Measurements from ENCODE around the gene CTRB2.

CTRB2 gene

GRCh38 chr16:75206749-75207451, at the start of gene CTRB2:
Gene CTRB2 (minus strand): TSS chr16:75207161. CDS start chr16:75207141, 20 bp downstream.
- no peak for DNase-seq (ENCODE audit: low spot score)

- DNase-seq (ENCODE audit: low spot score): no peak
These were observed 49.2 kb upstream of the CTRB2 start for GRCh38 chr16:75256059-75256571.

DNA sequence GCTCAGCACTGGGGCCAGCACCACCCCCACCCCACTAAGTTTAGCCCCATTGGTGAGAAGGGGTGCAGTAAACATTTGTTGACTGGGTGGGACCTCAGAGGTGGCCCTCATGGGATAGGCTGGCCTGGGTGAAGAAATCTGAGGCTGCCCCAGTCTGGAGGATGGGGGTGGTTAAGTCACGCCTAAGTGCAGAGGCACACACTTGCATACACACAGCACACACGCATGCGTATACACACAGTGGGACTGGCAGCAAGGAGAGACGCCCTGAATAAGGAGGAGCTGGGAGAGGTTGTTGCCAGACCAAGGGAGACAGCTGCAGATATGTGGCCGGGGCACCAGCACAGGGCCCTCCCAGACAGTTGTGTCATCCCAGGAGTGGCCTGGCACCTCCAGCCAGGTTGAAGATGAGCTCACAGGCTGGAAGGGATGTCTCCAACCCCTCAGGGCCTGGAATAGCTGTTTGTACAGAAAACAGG, 47.4 kb upstream of the CTRB2 start:
- DNase-seq (ENCODE audit: low spot score): no peak

DNA sequence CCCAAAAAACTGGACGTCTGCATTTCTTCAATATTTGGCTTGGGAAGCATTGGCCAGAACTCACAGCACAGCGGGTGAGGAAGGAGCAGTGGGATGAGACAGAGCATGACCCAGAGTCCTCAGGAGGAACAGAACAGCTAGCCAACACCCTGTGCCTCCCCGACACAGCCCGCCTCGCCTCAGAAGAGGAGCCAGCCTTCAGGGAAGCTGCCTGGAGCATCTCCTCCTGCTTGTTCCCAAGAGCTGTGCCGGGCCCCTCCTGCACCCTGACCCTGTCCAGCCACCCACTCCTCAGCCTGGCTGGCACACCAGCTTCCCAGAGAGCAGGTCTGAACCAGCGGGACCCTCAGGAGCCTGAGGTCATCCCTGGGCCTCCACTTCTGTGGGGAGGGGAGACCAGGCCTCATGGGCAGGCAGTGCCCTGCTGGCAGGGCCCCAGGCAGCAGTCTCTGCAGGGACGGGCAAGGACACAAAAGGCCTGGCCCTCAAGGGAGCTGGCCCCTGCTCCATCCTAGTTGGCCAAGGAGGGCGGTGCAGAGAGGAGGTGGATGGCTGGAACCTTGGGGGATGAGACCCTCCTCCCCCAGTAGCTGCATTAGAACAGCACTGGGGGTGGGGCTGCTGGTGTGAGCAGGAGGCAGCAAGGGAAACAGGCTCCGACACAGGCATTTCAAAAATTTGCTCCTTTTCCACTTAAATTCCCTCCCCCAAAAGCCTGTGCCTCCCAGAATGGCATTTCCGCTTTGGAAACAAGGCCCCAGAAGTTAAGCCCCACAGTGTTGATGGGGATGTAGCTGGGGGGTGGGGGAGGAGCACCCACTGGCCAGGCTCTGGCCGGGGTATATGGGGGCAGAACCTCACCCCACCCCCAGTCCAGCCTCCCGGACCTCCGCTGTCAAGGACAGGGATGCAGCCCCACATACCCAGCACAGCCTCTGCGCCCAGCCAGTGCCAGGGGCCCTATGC, 46.3 kb upstream of the CTRB2 start:
- no peak for DNase-seq (ENCODE audit: low spot score)

DNA sequence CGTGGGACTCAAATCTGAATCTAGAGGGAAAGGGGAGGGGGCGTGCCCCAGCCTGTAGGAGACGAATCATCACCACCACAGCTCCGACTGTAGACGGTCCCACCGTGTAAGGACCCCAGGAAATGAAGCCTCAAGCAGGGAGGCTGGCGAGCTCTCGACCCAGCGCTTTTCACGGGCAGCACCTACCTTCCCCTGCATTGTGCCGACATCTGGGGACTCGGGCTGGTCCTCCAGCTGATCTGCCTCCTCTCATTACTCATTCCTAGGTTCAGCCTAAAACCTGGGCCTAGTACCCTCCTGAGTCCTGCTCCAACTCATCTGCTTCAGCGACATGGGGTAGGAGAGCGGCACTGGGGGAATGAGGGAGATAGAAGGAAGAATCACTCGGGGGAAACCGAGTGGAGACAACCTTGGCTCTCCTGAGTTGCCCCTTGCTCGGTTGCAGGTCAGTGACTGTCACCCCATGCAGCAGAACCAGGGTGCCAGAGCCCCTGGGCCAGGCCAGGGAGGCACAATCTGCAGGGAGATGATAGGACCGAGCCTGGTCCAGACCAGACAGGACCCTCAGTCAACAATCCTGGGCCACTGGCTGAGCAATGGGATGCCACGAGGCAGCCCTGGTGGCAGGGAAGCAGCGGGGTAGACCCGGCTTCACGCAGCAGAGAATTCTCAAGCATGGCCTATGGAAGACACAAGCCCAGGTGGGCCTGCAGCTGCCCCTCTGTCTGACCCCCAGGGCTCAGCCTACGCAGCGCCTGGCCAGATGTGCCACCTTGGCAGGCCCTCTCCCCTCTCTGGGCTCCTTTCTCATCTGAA, 45.3 kb upstream of the CTRB2 start:
- DNase-seq (ENCODE audit: low spot score): no peak

DNA sequence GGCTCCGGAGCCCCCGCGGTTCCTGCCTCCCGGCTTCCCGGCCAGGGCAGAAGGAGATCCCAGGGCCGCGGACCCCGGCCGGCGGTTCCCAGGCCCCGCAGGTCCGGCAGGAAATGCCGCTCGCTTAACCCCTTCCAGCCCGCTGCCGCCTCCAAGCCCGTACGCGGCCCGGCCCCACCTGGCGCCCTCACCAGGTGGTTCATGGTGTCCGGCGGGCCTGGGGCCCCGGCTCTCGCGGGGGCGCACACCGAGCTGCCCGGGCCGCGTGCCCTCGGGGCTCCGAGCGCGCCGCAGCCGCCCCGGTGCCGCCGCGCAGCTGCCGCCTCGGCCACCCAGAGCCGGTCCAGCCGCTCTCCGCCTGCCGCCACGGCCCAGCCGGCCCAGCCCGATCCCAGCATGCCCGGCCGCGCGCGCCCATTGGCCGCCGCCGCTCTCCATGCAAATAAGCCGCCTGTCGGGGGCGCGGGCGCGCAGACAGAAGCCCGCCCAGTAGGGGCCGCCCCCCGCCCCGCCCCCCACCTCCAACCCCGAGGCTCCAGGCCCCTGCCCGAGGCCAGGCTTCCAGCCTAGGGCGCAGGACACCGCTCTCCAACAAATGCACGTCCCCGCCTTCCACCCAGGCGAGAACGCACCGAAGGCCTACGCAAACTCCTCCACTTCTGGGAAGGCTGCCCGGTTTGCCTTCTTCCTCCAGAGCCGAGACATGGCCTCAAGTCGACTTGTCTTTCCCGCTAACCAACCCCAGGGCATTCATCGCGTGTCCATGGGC, 44.5 kb upstream of the CTRB2 start, which contains the start of gene BCAR1:
Gene BCAR1, minus strand, starts transcription at position 345 of the 769 bp plus-strand sequence. Its CDS starts 142 bp downstream, at position 203.
- peak; percentile 84 for DNase-seq (ENCODE audit: low spot score)

- DNase-seq (ENCODE audit: low spot score): peak; percentile 43
These were observed 43.9 kb upstream of the CTRB2 start for GRCh38 chr16:75250809-75251279.

- DNase-seq (ENCODE audit: low spot score): no peak
These were observed 43.3 kb upstream of the CTRB2 start for GRCh38 chr16:75250089-75250808.

DNA sequence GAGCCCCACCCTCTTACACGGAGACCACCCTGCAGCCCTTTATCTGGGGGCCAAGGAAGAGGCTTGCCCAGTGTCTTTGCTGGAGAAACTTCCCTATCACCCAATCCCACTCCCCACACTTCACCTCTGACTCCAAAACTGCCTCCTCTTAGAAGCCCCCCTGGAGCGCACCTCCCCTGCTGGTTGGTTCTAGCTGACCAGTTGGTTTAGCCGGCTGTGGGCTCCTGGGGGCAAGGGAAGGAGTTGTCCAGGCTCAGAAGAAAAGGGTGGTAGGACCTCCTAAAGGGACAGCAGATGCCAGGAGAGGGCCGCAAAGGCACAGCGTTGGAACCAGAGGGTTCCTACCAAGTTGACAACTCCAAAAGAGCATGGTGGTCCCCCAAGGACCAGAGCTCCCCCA, 42.5 kb upstream of the CTRB2 start:
- DNase-seq (ENCODE audit: low spot score): no peak

- no peak for DNase-seq (ENCODE audit: low spot score)
These were observed 41.8 kb upstream of the CTRB2 start for GRCh38 chr16:75248536-75249380.

DNA sequence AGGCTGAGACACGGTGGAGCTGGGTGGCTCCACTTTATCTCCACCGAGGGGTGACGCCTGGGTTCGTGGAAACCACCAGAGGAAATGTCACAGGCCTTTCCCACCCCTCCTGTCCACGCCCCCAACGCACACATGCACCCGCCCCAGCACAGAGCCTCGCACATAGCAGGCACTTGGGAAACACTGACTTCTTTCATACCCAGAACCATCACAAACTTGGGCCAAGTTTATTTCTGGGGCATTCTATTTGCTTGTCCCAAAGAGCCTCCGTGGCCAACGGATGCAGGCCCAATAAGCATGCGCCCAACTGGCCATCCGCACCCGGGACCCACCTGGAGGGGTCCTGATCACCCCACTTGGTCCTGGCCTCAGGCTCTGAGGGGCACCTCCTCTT, 41.2 kb upstream of the CTRB2 start:
- DNase-seq (ENCODE audit: low spot score): no peak

DNA sequence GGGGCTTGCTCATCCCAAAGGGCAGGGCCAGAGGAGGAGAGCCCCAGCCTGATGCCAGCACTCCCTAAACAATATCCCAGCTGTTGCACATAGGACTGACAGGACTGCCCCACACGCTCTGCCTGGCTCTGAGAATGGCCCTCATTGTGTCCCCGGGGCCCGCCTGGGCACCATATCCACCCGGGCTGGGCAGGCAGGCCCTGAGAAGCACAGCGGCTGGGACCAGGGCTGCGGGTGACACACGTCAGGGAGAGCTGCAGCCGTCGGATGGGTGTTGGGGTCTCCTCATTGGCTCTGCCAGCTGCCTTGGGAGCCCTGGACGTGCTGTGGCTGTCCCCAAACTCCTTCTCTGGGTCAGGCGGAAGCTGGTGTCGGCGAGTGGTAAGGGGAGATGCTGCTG, 40.3 kb upstream of the CTRB2 start:
- DNase-seq (ENCODE audit: low spot score): no peak

GRCh38 chr16:75246504-75247205, 39.7 kb upstream of the CTRB2 start:
- DNase-seq (ENCODE audit: low spot score): no peak

GRCh38 chr16:75244844-75245758, 38.1 kb upstream of the CTRB2 start:
- no peak for DNase-seq (ENCODE audit: low spot score)

DNA sequence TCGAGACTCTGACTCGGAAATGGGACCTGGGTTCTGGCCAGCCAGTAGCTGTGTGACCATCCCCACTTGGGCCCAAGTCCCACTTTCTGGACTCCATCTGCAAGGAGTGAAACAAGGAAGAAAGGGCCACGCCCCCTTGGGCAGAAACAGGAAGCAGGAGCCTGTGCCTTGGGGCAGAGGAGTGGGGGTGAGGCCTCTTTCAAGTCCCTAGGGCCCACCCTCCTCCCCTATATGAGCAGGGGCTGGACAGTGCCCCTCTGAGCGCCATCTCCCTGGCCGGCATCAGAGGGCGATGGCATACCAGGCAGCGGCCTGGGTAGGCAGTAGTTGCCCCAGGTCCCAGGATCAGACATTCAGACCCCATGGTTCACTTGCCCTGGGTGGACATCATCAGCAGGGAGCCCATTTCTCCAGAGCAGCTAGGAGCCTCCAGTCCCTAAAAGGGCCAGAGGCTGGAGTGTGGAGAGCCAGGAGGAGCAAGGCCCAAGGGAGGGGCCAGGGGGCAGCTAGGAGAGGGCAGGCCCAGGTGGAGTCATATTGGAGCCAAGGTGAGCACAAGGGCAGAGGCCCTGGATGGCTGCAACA, 37.4 kb upstream of the CTRB2 start:
- no peak for DNase-seq (ENCODE audit: low spot score)

DNA sequence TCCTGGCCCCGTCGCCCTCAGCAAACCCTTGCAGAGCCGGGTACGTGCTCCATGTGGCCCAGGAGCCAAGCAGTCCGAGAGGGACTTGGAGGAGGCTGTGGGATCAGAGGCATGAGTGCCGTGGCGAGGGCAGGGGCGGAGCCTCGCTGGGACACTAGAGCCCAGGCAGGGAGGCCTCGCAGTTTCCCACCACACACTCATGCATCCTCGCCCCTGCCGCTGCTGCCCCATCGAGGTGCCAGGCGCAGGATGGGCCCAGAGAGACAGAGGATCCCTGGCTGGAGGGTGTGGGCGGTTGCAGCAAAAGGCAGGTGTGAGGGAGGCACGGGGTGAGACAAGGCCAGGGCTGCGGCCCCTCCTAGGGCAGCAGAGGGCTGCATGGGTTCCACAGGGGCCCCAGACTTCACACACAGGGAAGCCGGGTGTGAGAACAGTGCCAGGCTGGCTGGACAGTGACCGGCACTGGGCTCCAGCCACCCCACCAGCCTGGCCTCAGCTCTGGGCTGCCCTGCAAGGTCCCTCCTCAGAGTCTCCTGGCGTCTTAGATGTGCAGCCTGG, 36.8 kb upstream of the CTRB2 start:
- DNase-seq (ENCODE audit: low spot score): no peak
